HG03432 (cell line): ENCODE measurements around the gene ARL4A.
"Not testable (repeated sequence)": the region's sequence is repeated elsewhere in the genome, so short reads cannot be mapped to it uniquely, and the experiment has no call there.

Experiments
- ATAC-seq: cut with Tn5 transposase; IDR thresholded peaks from one replicate; pipeline ENCODE4 v1.9.1; 2021; ENCODE audit warnings: mild to moderate bottlenecking, moderate library complexity; ENCODE audit not compliant: unreplicated experiment

Gene ARL4A, protein sequence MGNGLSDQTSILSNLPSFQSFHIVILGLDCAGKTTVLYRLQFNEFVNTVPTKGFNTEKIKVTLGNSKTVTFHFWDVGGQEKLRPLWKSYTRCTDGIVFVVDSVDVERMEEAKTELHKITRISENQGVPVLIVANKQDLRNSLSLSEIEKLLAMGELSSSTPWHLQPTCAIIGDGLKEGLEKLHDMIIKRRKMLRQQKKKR

DNA sequence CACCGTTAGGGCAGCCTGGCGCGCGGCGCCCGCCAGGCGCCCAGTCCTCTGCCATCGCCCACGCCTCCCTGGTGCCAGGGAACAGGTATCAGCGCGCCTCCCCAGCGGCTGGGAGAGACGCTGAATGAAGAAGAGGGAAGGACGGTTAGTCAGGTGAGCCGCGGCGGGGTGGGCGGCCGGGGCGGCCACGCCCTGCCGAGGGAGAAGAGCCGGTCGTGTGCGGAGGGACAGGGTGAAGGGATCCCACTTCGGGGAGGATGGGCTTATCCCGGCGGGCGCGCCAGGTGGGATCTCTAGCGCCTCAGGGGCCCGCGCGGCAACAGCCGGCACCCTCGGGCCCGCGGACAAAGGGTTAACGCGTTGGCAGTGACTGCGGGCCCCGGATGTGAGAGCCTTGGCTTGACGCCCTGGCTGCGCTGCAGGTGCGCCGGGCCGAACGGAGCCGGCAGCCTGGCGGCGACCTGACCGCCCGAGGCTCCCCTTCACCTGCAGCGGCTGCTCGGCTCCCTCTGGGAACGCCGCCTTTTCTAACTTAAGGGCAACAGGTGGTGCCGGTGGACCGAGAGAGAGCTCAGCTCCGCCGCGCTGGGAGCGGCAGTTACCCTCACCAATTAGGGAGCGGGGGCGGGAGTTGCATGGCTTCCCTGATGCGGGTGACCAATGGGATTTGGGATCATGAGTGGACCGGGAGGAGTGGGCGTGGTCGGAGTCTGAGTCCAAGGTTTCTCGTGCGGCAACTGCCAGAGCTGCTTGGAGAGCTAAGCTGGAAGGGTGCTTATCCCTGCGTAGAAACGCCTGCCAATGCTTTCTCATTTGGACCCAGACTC is at the start of gene ARL4A:
TSS of gene ARL4A (plus strand) at position 743 of the 827 bp plus-strand sequence. CDS start 622 bp downstream, outside the sequence.
- peak; percentile 85 for ATAC-seq

DNA sequence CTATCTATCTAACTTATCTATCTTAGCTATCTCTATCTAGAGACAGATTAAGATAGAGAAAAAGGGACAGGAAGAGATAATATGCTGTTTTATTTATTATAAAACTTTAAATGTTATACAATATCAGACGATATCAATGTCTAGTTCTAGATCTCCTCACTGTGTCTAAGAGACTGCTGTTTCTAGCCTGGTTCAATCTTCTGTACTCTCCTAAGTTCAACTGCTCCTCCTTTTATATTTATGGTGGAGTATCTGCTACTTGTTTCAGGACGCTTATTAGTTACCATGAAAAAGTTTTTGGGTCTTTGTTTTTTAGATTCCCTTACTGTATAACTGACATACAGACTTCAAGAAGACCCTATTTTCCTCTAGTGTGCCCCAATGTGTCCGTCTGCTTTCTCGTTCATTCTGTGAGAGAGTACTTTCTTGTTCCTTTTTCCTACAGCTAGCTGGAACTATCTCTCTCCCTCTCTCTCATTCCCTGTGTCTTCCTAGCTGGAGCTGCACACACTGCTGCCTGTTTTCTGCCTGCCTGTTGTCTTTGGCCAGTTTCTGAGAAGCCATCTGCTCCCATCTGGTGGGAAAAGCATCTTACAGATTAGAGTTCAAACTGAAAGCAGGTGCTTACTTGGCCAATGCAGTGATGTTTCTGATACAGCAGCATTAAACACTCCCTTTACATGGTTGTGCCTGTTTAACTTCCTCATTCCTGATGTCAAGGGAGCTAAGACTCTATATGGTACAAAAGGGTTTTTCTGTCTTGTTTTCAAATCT is 49.4 kb upstream of the ARL4A start:
- ATAC-seq: peak; percentile 53

DNA sequence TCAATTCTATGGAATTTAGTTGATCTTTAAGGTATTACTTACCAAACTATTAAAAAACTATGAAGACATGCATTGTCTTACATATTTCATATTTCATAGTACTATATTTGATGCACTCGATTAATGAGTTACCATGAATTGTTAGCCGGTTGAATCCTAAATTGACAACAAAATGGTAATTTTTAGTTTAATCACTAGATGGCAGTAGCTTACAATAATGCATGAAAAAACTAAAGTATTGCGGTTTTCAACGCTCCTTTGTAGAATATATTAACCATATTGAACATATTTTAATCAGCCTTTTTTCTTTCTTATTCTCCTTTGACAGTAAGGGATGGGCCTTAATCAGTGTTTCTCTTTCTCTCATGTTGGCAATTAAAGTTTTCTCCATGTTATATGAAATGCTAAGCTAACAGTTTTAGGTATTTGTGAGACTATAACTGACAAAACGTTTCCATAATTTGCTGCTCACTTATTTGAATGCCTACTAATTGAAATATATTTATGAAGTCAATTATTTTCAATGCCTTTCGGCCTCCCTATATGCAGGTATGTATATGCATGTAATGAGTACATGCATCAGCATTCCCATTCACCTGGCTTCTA is 48.5 kb upstream of the ARL4A start:
- ATAC-seq: peak; percentile 42

DNA sequence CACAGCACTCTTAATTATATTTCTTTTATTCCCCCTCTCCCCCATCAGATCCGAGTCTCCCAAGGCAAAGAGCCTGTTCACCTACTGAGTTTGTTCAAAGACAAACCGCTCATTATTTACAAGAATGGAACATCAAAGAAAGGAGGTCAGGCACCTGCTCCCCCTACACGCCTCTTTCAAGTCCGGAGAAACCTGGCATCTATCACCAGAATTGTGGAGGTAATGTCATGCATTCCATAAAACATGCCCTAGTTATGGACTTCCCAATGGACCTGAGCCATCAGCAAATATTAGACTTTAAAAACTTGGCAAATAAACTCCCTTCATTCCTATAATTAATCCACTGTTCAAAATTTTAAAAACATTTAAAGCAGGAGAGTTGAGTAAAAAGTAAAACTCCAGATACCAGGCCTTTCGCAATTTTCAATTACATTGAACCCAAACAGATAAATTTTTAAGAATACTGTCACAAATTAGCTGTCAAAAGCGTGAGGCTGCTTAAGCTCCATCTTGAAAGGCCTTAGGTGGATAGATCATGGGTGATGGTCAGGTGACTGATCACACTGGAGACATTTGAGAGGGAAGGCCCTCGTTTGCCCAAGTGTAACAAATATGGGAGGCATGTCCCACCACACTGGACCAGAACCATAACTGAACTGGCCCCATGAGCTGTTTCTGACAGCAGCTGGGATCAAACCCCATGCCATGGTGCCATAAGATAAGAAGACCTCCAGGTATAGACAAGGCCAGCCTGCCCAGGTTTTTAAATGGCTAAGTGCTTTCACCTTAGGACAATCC is 46.9 kb upstream of the ARL4A start:
- ATAC-seq: no peak

DNA sequence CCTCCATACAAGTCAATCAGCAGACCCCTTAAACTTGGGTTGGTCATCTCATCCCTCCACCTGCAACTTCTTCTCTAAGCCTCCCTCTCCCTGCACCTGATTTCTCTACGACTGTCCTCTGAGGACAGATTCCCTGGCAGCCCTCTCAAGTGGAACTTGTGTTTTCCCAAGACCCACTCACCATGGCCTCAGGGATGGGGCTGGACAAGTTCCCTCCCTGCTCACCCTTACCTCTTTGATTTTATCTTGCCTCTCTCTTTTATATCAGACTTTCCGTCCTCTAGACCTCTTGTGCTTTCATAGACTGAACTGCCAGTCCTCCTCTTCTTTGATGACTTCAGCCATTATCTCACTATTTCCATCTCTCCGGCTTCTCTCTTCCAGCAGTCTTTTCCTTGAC is 46.2 kb upstream of the ARL4A start:
- ATAC-seq: no peak

DNA sequence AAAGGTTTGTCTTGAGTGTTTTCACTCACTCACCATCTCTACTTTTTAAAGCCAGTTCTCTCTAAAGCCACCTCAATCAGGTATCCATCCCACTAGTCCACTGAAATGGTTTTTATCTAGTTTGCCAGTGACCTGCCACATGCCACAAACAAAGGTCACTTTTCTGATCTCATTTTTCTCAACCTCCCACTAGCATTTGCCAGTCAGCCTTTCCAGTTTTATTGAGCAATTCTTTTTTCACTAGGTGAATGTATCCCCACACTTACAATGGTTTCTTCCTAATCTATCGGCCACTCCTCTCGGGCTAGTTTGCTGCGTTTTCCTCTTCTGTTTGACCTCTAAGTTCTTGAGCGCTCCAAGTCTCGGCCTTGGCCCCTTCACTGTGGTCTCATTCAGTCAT is 44.9 kb upstream of the ARL4A start:
- no peak for ATAC-seq

DNA sequence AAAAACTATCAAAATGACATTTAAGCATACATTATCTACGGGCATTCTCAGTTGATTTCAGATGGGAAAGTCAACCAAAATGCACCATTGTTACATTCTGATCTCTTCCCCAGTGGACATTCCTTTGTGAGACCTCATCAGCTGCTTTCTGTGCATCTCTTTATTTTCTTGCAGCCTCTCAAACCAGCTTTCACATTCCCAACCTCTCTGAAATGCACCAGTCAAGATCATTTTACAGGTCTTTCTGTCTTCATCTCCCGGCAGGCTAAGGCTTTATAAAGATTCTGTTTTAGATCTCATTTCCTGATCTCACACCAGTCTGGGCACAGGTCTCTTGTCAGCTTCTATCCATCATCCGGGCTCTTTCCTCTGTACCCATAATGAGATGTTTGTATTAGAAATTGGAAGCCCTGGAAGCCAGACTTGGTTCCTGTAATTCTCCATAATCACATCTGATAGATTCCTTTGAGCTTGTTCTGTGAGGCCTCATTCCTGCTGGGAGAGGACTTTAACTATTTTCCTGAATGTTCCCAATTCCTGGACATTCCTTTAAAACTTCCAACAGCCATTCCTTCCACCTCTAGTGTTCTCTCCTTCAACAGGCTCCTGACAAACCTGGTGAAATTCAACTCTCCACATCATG is 44.3 kb upstream of the ARL4A start:
- ATAC-seq: no peak

DNA sequence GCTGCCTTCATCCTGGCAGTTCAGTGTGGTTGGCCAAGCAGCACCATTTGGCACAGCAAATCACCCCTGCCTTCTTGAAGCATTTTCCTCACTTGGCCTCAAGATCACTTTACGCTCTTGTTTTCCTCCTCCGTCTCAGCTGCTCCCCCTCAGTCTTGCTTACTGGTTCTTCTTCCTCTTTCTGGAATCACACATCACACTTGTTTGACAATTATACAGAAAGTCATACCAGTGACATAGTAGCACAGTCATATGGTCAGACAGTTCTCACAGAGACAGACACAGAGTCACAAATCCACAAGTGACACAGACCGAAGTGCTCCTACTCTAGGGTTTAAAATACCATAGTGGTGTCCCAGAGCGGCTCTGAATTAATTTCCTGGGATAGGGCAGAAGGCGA is 43.8 kb upstream of the ARL4A start:
- ATAC-seq: no peak

DNA sequence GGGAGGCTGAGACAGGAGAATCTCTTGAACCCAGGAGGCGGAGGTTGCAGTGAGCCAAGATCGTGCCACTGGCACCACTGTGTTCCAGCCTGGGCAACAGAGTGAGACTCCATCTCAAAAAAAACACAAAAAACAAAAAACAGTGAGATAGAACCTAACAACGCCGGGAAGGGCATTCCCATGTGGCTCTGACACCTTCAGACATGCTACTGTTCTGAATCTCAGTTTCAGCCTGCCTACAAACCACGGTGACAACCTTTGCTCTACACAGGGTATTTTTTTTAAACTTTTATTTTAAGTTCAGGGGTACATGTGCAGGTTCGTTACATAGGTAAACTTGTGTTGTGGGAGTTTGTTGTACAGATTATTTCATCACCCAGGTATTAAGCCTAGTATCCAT is 42.2 kb upstream of the ARL4A start:
- not testable (repeated sequence) for ATAC-seq

DNA sequence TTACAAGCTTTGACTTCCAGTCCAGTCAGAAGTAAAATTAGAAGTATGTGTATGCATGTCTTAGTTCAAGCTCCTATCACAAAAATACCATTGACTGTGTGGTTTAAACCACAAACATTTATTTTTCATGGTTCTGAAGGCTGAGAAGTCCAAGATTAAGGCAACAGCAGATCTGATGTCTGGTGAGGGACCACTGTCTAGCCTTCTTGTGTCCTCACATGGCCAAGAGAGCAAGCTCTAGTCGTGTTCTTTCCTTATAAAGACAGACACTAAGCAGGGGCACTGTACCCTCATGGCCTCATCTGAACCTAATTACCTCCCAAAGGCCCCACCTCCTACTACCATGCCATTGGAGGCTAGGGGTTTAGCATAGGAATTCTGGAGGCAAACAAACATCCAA is 41.3 kb upstream of the ARL4A start:
- no peak for ATAC-seq

DNA sequence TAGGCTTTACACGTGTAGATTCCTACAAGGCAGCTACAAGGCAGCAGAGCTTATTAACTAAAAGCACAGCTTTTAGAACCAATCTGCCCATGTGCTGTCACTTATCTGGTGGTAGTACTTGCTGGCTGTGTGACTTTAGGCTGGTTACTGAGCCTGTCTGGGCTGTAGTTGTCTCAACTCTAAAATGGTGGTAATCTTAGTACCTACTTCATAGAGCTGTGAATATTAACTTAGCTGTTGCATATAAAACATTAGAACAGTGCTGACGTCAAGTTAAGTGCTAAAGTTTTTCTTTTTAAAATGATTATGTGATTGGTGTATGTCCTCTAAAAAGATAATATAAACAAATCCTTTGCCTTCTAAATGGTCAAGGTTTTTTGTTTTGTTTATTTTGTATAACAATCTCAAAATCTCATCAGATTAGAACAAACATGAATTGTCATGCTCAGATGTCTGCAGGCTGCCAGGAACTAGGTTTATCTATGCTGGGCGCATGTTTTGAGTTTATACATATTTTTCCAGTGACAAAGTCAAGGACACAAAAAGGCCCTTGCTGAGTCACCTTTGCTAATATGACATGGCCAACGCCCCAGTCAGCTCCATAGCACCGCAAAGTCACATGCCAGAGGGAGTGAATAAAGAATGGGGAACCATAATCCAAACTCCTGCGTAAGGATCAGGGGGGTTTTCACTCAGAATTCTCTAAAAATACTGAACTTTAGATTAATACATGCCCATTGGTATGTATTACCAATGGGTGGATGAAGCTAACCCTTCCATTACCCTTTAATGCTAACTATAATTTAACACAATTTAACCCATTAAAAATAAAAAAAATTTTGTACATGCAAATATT is 39.8 kb upstream of the ARL4A start:
- no peak for ATAC-seq

DNA sequence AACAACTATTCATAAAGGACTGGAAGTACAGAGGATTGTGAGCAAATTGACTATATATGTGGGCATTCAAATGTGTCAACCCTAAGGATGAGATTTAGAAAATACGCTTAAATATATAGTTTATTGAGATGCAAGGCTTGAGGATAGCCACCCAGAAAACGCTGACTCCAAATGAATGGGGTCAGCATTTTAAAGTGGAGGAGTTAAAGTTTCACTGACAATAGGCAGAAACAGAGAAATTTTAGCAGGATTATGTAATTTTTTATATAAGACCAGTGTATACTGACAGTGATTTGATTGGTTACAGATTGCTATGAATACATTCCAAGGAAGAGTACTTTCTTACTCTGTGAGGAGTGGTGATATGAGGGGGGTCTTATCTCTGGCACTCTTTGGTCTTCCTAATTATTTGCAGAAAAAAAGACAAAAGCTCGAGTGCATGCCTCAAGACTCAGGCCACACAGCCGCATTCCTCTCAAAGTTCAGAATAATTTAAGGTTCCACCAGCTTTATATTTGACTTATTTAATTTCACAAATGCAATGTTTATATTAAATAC is 38.6 kb upstream of the ARL4A start:
- ATAC-seq: no peak

DNA sequence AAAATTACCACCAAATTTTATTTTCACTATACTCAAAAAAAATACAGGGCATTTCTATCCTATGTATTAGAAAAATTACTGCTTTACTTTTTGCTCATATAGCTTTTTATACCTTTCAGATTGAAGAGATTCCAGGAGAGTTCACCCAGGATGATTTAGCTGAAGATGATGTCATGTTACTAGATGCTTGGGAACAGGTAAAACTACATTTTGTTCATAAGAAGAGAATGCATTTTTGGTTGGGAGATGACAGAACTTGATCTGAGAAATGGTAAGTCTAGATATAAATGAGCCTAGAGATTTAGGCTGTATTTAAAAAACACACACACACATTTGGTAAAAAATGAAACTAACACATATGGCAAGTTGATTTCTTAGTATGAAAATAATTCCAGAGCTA is 38.1 kb upstream of the ARL4A start:
- no peak for ATAC-seq

DNA sequence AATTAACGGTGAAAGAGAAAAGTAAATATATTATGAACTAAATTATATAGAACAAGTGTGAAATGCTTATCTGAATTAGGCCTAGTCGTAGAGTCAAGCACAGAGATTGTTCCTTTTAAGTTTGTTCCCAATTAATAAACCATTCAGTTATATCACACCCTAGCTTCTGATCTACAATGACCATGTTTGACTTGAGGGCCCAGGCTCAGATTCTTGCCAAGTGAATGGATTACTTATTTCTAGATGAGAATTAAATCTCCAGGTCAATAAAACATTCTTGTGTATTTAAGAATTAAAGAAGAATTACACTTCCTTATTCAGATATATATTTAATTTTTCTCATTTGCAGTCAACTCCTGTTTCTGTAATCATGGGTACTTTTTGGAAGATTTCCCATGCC is 37.4 kb upstream of the ARL4A start:
- no peak for ATAC-seq

DNA sequence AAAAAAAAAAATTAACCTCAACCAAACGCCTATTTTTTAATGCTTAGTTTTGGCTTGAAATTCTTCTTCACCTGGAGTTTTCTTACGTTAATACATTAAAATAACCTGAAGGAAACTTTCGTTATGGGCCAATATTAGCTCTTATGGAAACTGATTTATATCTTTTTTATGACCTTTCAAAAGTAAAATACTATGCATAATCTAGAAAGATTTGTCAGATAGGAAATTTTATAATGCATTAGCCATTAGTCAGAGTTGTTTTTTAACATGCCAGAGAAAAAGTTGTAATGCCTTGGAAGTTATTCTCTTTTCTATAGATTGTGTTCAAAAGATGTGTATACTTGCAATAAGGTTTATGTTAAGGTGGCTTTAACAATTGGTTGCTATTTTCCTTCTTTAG is 34.3 kb upstream of the ARL4A start:
- no peak for ATAC-seq

DNA sequence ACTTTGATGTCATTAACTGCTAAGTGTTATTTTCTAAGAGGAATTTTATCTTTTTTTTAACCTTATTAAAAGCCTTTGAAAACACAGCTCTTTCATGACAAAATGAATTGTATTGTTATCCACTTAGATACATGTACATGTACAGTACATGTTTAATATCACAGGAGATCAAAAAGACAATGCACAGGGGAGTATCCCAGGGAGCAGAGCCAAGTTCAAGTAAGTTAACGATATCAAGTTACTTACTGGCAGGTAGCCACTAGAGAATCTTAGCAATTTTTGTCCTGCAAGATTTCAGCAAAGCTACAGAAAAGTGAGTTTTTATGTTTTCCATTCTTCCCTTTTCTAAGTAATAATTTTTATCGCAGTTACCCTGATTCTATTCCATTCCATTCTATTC is 33.9 kb upstream of the ARL4A start:
- no peak for ATAC-seq

DNA sequence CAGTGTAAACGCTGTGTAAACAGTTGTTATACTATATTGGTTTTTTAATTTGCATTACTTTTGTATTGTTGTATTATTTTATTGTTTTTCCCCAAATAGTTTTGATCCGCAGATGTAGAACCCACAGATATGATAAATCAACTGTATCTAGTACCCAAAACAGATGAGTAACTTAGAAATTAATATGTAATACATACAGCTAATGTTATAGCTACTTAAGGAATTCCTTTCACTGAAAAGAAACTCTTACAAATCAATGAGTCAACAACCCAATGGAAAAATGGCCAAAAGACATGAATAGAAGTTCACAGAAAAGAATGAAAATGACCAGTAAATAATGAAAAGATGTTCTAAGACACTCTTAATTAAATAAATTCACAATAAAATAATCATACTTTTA is 32.3 kb upstream of the ARL4A start:
- no peak for ATAC-seq

DNA sequence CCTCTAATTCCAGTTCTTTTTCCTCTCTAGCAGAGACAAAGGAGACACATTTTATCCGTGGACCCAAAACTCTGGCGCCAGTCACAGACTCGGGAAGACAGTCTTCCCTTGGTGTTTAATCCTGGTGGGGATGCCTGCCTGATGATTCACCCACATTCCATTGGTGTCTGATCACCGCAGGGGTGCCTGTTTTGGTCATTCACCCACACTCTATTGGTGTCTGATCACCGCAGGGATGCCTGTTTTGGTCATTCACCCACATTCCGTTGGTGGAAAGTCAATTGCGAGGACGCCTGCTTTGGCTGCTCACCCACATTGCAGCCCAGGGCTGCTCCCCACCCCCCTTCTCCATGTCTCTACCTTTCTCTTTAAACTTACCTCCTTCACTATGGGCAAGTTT is 27.0 kb upstream of the ARL4A start:
- ATAC-seq: not testable (repeated sequence)

DNA sequence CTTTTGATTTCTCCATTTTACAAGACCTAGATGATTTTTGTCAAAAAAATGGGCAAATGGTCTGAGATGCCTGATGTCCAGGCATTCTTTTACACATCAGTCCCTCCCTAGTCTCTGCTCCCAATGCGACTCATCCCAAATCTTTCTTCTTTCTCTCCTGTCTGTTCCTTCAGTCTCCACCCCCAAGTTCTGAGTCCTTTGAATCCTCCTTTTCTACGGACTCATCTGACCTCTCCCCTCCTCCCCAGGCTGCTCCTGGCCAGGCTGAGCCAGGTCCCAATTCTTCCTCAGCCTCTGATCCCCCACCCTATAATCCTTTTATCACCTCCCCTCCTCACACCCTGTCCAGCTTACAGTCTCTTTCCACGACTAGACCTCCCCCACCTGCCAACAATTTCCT is 26.4 kb upstream of the ARL4A start:
- not testable (repeated sequence) for ATAC-seq
